Chondrocyte (in vitro differentiated cells): Measurements from ENCODE around the gene RNLS. TPM values are rescaled to one million over a fixed set of nuclear protein-coding genes. Genes with fewer than 3 reads are reported as not detected.

Experiments
- DNase-seq: peaks from one replicate; pipeline ENCODE4 v3.0.0; 2021; ENCODE audit warnings: mixed read lengths, low spot score
- H3K27ac Mint-ChIP-seq: one replicate; pipeline ENCODE4 v1.8.0; 2021; ENCODE audit warnings: mild to moderate bottlenecking, moderate library complexity, mixed read lengths; ENCODE audit not compliant: unreplicated experiment
- H3K27me3 Mint-ChIP-seq: 2 replicates; pipeline ENCODE4 v1.8.0; 2021; ENCODE audit warnings: low read depth, mixed read lengths
- H3K36me3 Mint-ChIP-seq: 2 replicates; pipeline ENCODE4 v1.8.0; 2021; ENCODE audit warnings: low read depth, mixed read lengths
- H3K4me1 Mint-ChIP-seq: 2 replicates; pipeline ENCODE4 v1.8.0; 2021; ENCODE audit warnings: low read depth, mild to moderate bottlenecking, mixed read lengths
- H3K4me3 Mint-ChIP-seq: one replicate; pipeline ENCODE4 v1.8.0; 2021; ENCODE audit warnings: mild to moderate bottlenecking, moderate library complexity, mixed read lengths; ENCODE audit not compliant: unreplicated experiment
- H3K9me3 Mint-ChIP-seq: 2 replicates; pipeline ENCODE4 v1.8.0; 2021; ENCODE audit warnings: low read depth, mixed read lengths
- total RNA-seq: library from RNA; stranded (reverse); gene quantifications from 3 replicates; pipeline ENCODE4 v1.2.1, GENCODE V29; 2021
- TF ChIP-seq, protein P1 (sequence below): fragments of 200-600 bp; sonication (generic); IDR thresholded peaks from 2 replicates; pipeline ENCODE4 v1.5.0; 2021; ENCODE audit warnings: antibody characterized with exemption, mild to moderate bottlenecking, moderate library complexity

RNLS gene
- total RNA-seq, 1 donor from 2014 or later: 5.1 TPM

GRCh38 chr10:88421590-88421989, 161.5 kb downstream of the RNLS start:
- Mint-ChIP-seq H3K4me3 (no peak overlapping the region), H3K9me3 (no peaks in the 10 kb centered on the region), H3K4me1 (peaks cover 16% of the 10 kb centered on the region), H3K27me3 (no peaks in the 10 kb centered on the region), H3K36me3 (no peaks in the 10 kb centered on the region), H3K27ac (no peak overlapping the region)
- TF ChIP-seq, protein P1, sequence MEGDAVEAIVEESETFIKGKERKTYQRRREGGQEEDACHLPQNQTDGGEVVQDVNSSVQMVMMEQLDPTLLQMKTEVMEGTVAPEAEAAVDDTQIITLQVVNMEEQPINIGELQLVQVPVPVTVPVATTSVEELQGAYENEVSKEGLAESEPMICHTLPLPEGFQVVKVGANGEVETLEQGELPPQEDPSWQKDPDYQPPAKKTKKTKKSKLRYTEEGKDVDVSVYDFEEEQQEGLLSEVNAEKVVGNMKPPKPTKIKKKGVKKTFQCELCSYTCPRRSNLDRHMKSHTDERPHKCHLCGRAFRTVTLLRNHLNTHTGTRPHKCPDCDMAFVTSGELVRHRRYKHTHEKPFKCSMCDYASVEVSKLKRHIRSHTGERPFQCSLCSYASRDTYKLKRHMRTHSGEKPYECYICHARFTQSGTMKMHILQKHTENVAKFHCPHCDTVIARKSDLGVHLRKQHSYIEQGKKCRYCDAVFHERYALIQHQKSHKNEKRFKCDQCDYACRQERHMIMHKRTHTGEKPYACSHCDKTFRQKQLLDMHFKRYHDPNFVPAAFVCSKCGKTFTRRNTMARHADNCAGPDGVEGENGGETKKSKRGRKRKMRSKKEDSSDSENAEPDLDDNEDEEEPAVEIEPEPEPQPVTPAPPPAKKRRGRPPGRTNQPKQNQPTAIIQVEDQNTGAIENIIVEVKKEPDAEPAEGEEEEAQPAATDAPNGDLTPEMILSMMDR: no peak
- DNase-seq: no peak

- H3K27ac Mint-ChIP-seq: no peak overlapping the region
- peaks cover 17% of the 10 kb centered on the region for H3K4me1 Mint-ChIP-seq
- TF ChIP-seq, protein P1: no peak
- no peaks in the 10 kb centered on the region for H3K27me3 Mint-ChIP-seq
- DNase-seq: no peak
- no peaks in the 10 kb centered on the region for H3K36me3 Mint-ChIP-seq
- H3K9me3 Mint-ChIP-seq: no peaks in the 10 kb centered on the region
- H3K4me3 Mint-ChIP-seq: no peak overlapping the region
Measured at GRCh38 chr10:88418871-88419270, 164.2 kb downstream of the RNLS start.

DNA sequence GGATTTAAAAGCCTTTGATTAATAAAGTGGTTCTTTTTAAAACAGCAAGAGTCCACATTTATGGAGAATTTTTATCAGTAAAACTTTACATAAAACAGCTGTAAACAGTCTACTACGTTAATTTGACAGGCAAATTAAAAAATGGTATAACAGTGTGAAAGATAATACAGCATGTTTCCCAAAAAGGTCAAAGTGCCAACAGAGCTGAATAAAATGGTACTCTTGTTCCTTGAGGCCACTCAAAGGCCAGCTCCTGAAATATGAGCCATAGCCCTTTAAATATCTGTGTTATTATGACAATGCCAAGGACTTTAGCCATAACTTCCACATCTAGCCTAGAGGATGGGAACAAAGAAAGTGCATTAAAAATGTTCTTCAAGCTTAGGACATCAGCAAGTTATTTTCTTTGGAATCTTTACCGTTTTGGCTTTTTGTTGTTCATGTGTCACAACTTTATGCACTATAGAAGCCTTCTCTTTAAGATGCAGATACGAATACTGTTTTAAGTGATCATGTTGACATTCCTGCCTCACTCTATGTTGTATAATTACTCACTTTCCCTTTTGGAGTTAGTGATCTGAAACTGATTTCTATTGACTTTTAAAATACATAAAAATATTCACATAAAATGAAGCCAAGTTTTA, 165.6 kb downstream of the RNLS start:
- H3K27ac Mint-ChIP-seq: no peak overlapping the region
- H3K36me3 Mint-ChIP-seq: no peaks in the 10 kb centered on the region
- H3K4me1 Mint-ChIP-seq: peaks cover 17% of the 10 kb centered on the region
- H3K4me3 Mint-ChIP-seq: no peak overlapping the region
- no peaks in the 10 kb centered on the region for H3K27me3 Mint-ChIP-seq
- no peak for DNase-seq
- TF ChIP-seq, protein P1: no peak
- H3K9me3 Mint-ChIP-seq: no peaks in the 10 kb centered on the region

- DNase-seq: no peak
- Mint-ChIP-seq H3K4me1 (peaks cover 17% of the 10 kb centered on the region), H3K27ac (no peak overlapping the region), H3K9me3 (no peaks in the 10 kb centered on the region), H3K27me3 (no peaks in the 10 kb centered on the region), H3K36me3 (no peaks in the 10 kb centered on the region), H3K4me3 (no peak overlapping the region)
- TF ChIP-seq, protein P1: no peak
Measured at GRCh38 chr10:88416801-88417200, 166.3 kb downstream of the RNLS start.

DNA sequence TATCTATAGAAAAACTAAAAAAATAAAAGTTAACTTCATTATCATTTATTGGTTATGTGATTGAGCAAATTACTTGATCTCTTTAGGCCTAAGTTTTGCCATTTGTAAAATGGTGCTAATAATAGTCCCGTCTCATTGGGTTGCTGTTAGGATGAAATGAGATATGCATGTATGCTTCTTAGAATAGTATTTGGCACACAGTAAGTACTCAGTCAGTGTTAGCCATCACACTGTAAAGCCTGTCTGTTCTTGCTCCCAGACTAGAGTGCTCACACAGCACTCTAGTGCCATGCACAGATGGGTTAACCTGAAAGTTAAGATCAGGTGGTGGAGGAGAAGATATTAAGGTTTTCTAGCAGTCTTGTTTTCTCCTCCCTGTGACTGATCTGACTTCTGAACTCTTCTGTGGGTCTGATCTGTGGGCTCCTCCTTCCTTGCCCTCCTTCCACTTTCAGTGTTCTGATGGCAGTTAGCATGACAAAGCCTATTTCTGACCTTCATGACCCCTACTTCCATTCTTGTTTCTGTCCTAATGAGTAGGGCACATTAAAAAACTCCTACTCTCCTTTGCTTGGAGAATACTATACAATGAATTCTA, 167.5 kb downstream of the RNLS start:
- H3K4me1 Mint-ChIP-seq: peaks cover 17% of the 10 kb centered on the region
- H3K9me3 Mint-ChIP-seq: no peaks in the 10 kb centered on the region
- no peaks in the 10 kb centered on the region for H3K27me3 Mint-ChIP-seq
- H3K4me3 Mint-ChIP-seq: no peak overlapping the region
- TF ChIP-seq, protein P1: no peak
- H3K36me3 Mint-ChIP-seq: no peaks in the 10 kb centered on the region
- no peak overlapping the region for H3K27ac Mint-ChIP-seq
- no peak for DNase-seq
